Activated CD4-positive, alpha-beta T cell treated with anti-CD3 and anti-CD28 coated beads, Interleukin-2, Interleukin-6, amounts not matched to agents 100 ng/mL and 50 ng/mL, durations not matched to agents 16 hours and 8 hours (primary cell): Measurements from ENCODE around the gene ECHDC1.
"Not testable (repeated sequence)": the region's sequence is repeated elsewhere in the genome, so short reads cannot be mapped to it uniquely, and the experiment has no call there.

Experiments used
- DNase-seq: peaks from one replicate; pipeline ENCODE4 v3.0.0-alpha.2; 2020

The ECHDC1 gene

GRCh38 chr6:127342946-127343808 is at the start of gene ECHDC1:
ECHDC1 (minus strand) TSS chr6:127343609; CDS start chr6:127331028, 12,581 bp downstream.
- peak; percentile 84 for DNase-seq

- DNase-seq, result no peak
These were observed 48.9 kb upstream of the ECHDC1 start for GRCh38 chr6:127392301-127392700.

- DNase-seq, result no peak
These were observed 47.9 kb upstream of the ECHDC1 start for GRCh38 chr6:127391094-127391953.

GRCh38 chr6:127389706-127390105 is 46.3 kb upstream of the ECHDC1 start:
- DNase-seq, result no peak

- DNase-seq, result no peak
These were observed 42.4 kb upstream of the ECHDC1 start for GRCh38 chr6:127385668-127386430.

- DNase-seq, result not testable (repeated sequence)
These were observed 41.4 kb upstream of the ECHDC1 start for GRCh38 chr6:127384848-127385247.

GRCh38 chr6:127383988-127384387 is 40.6 kb upstream of the ECHDC1 start:
- DNase-seq, result no peak

- no peak for DNase-seq
These were observed 39.0 kb upstream of the ECHDC1 start for GRCh38 chr6:127382413-127382812.

- no peak for DNase-seq
These were observed 38.0 kb upstream of the ECHDC1 start for GRCh38 chr6:127381384-127381783.

- DNase-seq, result no peak
These were observed 33.3 kb upstream of the ECHDC1 start for GRCh38 chr6:127376685-127377084.

GRCh38 chr6:127367023-127367375 is 23.6 kb upstream of the ECHDC1 start:
- DNase-seq, result no peak

- DNase-seq, result peak; percentile 3
These were observed 23.0 kb upstream of the ECHDC1 start for GRCh38 chr6:127366282-127367022.

- DNase-seq, result no peak
These were observed 22.5 kb upstream of the ECHDC1 start for GRCh38 chr6:127365874-127366273.

GRCh38 chr6:127352524-127352923 is 9.1 kb upstream of the ECHDC1 start:
- no peak for DNase-seq

GRCh38 chr6:127349980-127350379 is 6.6 kb upstream of the ECHDC1 start:
- no peak for DNase-seq

GRCh38 chr6:127348028-127348661 is 4.7 kb upstream of the ECHDC1 start:
- no peak for DNase-seq

- DNase-seq, result no peak
These were observed 3.8 kb upstream of the ECHDC1 start for GRCh38 chr6:127347178-127347577.

GRCh38 chr6:127345521-127345920 is 2.1 kb upstream of the ECHDC1 start:
- DNase-seq, result no peak

GRCh38 chr6:127343809-127344659 is 625 bp upstream of the ECHDC1 start:
- peak; percentile 17 for DNase-seq

- no peak for DNase-seq
These were observed 988 bp downstream of the ECHDC1 start for GRCh38 chr6:127342296-127342945.
